Activated T-helper 1 cell treated with anti-CD3 and anti-CD28 coated beads, Interleukin-12 subunit alpha, Interleukin-12 subunit beta, Interleukin-2, Interleukin-4 antibody, amounts not matched to agents 30 ng/mL and 10 ng/mL and 1 ng/mL, durations not matched to agents 14 hours and 24 hours and 36 hours (primary cell): ENCODE results near the gene TIAM2. TPM values are rescaled to one million over a fixed set of nuclear protein-coding genes. Genes with fewer than 3 reads are reported as not detected.
"Not testable (repeated sequence)": the region's sequence is repeated elsewhere in the genome, so short reads cannot be mapped to it uniquely, and the experiment has no call there.

Experiments used
- DNase-seq: peaks from one replicate; pipeline ENCODE4 v3.0.0; 2021; ENCODE audit warnings: low spot score
- H3K27ac Mint-ChIP-seq: one replicate; pipeline ENCODE4 v1.8.0; 2021; ENCODE audit warnings: mild to moderate bottlenecking, mixed read lengths
- H3K27me3 Mint-ChIP-seq: one replicate; pipeline ENCODE4 v1.8.0; 2022; ENCODE audit warnings: mild to moderate bottlenecking, moderate library complexity, mixed read lengths; ENCODE audit not compliant: insufficient read depth
- H3K36me3 Mint-ChIP-seq: one replicate; pipeline ENCODE4 v1.8.0; 2021; ENCODE audit warnings: low read depth, mixed read lengths
- H3K4me1 Mint-ChIP-seq: one replicate; pipeline ENCODE4 v1.8.0; 2021; ENCODE audit warnings: low read depth, mixed read lengths
- H3K4me3 Mint-ChIP-seq: one replicate; pipeline ENCODE4 v1.8.0; 2021; ENCODE audit warnings: mild to moderate bottlenecking, moderate library complexity, mixed read lengths
- H3K9me3 Mint-ChIP-seq: one replicate; pipeline ENCODE4 v1.8.0; 2021; ENCODE audit warnings: mixed read lengths
- intact Hi-C: fragments of 100-400 bp; cut with micrococcal nuclease; formaldehyde crosslinking; loops from one replicate; pipeline ENCODE4 v1.15.1; 2024
- total RNA-seq: library from RNA; stranded (reverse); gene quantifications from 2 replicates; pipeline ENCODE4 v1.2.3, GENCODE V29; 2022

Gene TIAM2
- total RNA-seq, 1 donor from 2014 or later, result 95.6 TPM

GRCh38 chr6:155200012-155200411 is 204.9 kb downstream of the TIAM2 start:
- Mint-ChIP-seq H3K9me3 (peaks cover 24% of the 10 kb centered on the region), H3K4me1 (no peaks in the 10 kb centered on the region), H3K27ac (no peak overlapping the region), H3K4me3 (no peak overlapping the region), H3K36me3 (peaks cover 22% of the 10 kb centered on the region), H3K27me3 (no peaks in the 10 kb centered on the region)
- DNase-seq, result no peak
- intact Hi-C loops, result no loop called here

- Mint-ChIP-seq H3K36me3 (peaks cover 14% of the 10 kb centered on the region), H3K4me1 (no peaks in the 10 kb centered on the region), H3K9me3 (peaks cover 14% of the 10 kb centered on the region), H3K27me3 (no peaks in the 10 kb centered on the region), H3K27ac (no peak overlapping the region), H3K4me3 (no peak overlapping the region)
- DNase-seq, result no peak
- intact Hi-C loops, result no loop called here
These were observed 206.5 kb downstream of the TIAM2 start for GRCh38 chr6:155201461-155202226.

- Mint-ChIP-seq H3K27me3 (no peaks in the 10 kb centered on the region), H3K27ac (no peak overlapping the region), H3K9me3 (no peaks in the 10 kb centered on the region), H3K4me1 (no peaks in the 10 kb centered on the region), H3K36me3 (peaks cover 16% of the 10 kb centered on the region), H3K4me3 (no peak overlapping the region)
- intact Hi-C loops, result no loop called here
- DNase-seq, result no peak
These were observed 212.1 kb downstream of the TIAM2 start for GRCh38 chr6:155207223-155207622.

GRCh38 chr6:155212106-155212505 is 217.0 kb downstream of the TIAM2 start:
- no peak overlapping the region for H3K4me3 Mint-ChIP-seq
- no peaks in the 10 kb centered on the region for H3K9me3 Mint-ChIP-seq
- no peak for DNase-seq
- H3K27me3 Mint-ChIP-seq, result no peaks in the 10 kb centered on the region
- H3K27ac Mint-ChIP-seq, result no peak overlapping the region
- peaks cover 8% of the 10 kb centered on the region for H3K4me1 Mint-ChIP-seq
- intact Hi-C loops, result no loop called here
- H3K36me3 Mint-ChIP-seq, result peaks cover 25% of the 10 kb centered on the region

- Mint-ChIP-seq H3K4me3 (no peak overlapping the region), H3K27ac (no peak overlapping the region)
- intact Hi-C loops, result no loop called here
These were observed 217.7 kb downstream of the TIAM2 start for GRCh38 chr6:155212616-155213380.

GRCh38 chr6:155213611-155214372 is 218.7 kb downstream of the TIAM2 start:
- Mint-ChIP-seq H3K9me3 (no peaks in the 10 kb centered on the region), H3K36me3 (peaks cover 25% of the 10 kb centered on the region), H3K27me3 (no peaks in the 10 kb centered on the region), H3K4me3 (no peak overlapping the region), H3K4me1 (peaks cover 8% of the 10 kb centered on the region), H3K27ac (no peak overlapping the region)
- intact Hi-C loops, result no loop called here
- no peak for DNase-seq

More at GRCh38 chr6:155212616-155213380, 217.7 kb downstream of the TIAM2 start:
- peaks cover 8% of the 10 kb centered on the region for H3K4me1 Mint-ChIP-seq
- peaks cover 25% of the 10 kb centered on the region for H3K36me3 Mint-ChIP-seq
- no peaks in the 10 kb centered on the region for H3K9me3 Mint-ChIP-seq
- no peak for DNase-seq
- no peaks in the 10 kb centered on the region for H3K27me3 Mint-ChIP-seq

GRCh38 chr6:155215906-155216305 is 220.8 kb downstream of the TIAM2 start:
- intact Hi-C loops, result no loop called here
- no peak for DNase-seq
- Mint-ChIP-seq H3K36me3 (peaks cover 26% of the 10 kb centered on the region), H3K9me3 (no peaks in the 10 kb centered on the region), H3K4me1 (peaks cover 8% of the 10 kb centered on the region), H3K27me3 (no peaks in the 10 kb centered on the region), H3K4me3 (no peak overlapping the region), H3K27ac (peak overlapping the region; percentile 34)

GRCh38 chr6:155216312-155217046 is 221.4 kb downstream of the TIAM2 start:
- no peak overlapping the region for H3K27ac Mint-ChIP-seq
- DNase-seq, result no peak
- intact Hi-C loops, result no loop called here
- H3K36me3 Mint-ChIP-seq, result peaks cover 23% of the 10 kb centered on the region
- H3K4me3 Mint-ChIP-seq, result no peak overlapping the region
- no peaks in the 10 kb centered on the region for H3K9me3 Mint-ChIP-seq
- H3K4me1 Mint-ChIP-seq, result peaks cover 8% of the 10 kb centered on the region
- H3K27me3 Mint-ChIP-seq, result no peaks in the 10 kb centered on the region

- H3K27ac Mint-ChIP-seq, H3K27me3 Mint-ChIP-seq, intact Hi-C loops, H3K9me3 Mint-ChIP-seq, H3K4me3 Mint-ChIP-seq, DNase-seq: not testable (repeated sequence)
- Mint-ChIP-seq H3K4me1 (peaks cover 19% of the 10 kb centered on the region), H3K36me3 (peaks cover 23% of the 10 kb centered on the region)
These were observed 223.6 kb downstream of the TIAM2 start for GRCh38 chr6:155218711-155219110.

GRCh38 chr6:155219299-155219698 is 224.2 kb downstream of the TIAM2 start:
- intact Hi-C loops, result no loop called here
- Mint-ChIP-seq H3K27ac (peak overlapping the region; percentile 8), H3K9me3 (no peaks in the 10 kb centered on the region), H3K36me3 (peaks cover 29% of the 10 kb centered on the region), H3K4me1 (peaks cover 25% of the 10 kb centered on the region), H3K4me3 (no peak overlapping the region), H3K27me3 (no peaks in the 10 kb centered on the region)
- DNase-seq, result no peak

GRCh38 chr6:155219858-155220301 is 224.8 kb downstream of the TIAM2 start:
- Mint-ChIP-seq H3K27ac (peak overlapping the region; percentile 8), H3K27me3 (no peaks in the 10 kb centered on the region), H3K36me3 (peaks cover 27% of the 10 kb centered on the region), H3K4me3 (no peak overlapping the region), H3K9me3 (no peaks in the 10 kb centered on the region), H3K4me1 (peaks cover 31% of the 10 kb centered on the region)
- DNase-seq, result no peak
- intact Hi-C loops, result loop anchor here (5.0 kb wide), 1 partner anchor 113 kb away; no protein-coding TSS in a partner anchor

- DNase-seq, result no peak
- H3K4me1 Mint-ChIP-seq, result peaks cover 37% of the 10 kb centered on the region
- no peak overlapping the region for H3K27ac Mint-ChIP-seq
- intact Hi-C loops, result loop anchor here (5.0 kb wide), 1 partner anchor 114 kb away; no protein-coding TSS in a partner anchor
- peaks cover 30% of the 10 kb centered on the region for H3K36me3 Mint-ChIP-seq
- H3K27me3 Mint-ChIP-seq, result peaks cover under 1% of the 10 kb centered on the region
- H3K9me3 Mint-ChIP-seq, result no peaks in the 10 kb centered on the region
- no peak overlapping the region for H3K4me3 Mint-ChIP-seq
These were observed 226.0 kb downstream of the TIAM2 start for GRCh38 chr6:155221086-155221485.
